Adrenal gland (tissue), 12 donors: ENCODE data around the gene SHBG. TPM values are rescaled to one million over a fixed set of nuclear protein-coding genes. Genes with fewer than 3 reads are reported as not detected.

ENCODE experiments used
- DNase-seq, 7 donors: peaks; one replicate each; pipeline ENCODE4 v3.0.0-alpha.2; 2019 to 2020
- H3K27ac ChIP-seq, 5 donors: fragments of 200-600 bp; sonication (generic) in 4 of 5; 1 replicate in 3 of 5; 2 replicates in 2 of 5; pipeline versions ENCODE4 v1.5.1 to v1.8.0; 2016 to 2020; ENCODE audit warnings: mild to moderate bottlenecking in 1 of 5
- H3K27me3 ChIP-seq: fragments of 200-600 bp; 2 replicates; pipeline ENCODE4 v1.8.0; 2021
- H3K36me3 ChIP-seq, 2 donors: fragments of 200-600 bp; replicated peaks in 1 of 2; 1 replicate in 1 of 2; 2 replicates in 1 of 2; pipeline versions ENCODE4 v1.5.1 to v1.8.0; 2018 to 2022
- H3K4me1 ChIP-seq, 2 donors: fragments of 200-600 bp; replicated peaks in 1 of 2; 1 replicate in 1 of 2; 2 replicates in 1 of 2; pipeline versions ENCODE4 v1.5.1 to v1.8.0; 2018 to 2021
- H3K4me3 ChIP-seq, 4 donors: fragments of 200-600 bp; sonication (generic) in 3 of 4; one replicate each; pipeline ENCODE4 v1.5.1; 2016 to 2018
- H3K9me3 ChIP-seq, 3 donors: fragments of 200-600 bp; sonication (generic) in 1 of 3; replicated peaks in 1 of 3; 1 replicate in 2 of 3; 2 replicates in 1 of 3; pipeline versions ENCODE4 v1.5.1 to v1.8.0; 2016 to 2021
- CTCF ChIP-seq, 6 experiments: fragments of 450-650 bp in 4 of 6; fragments of 200-600 bp in 2 of 6; sonication (generic) in 1 of 6; IDR thresholded peaks; 1 replicate in 5 of 6; 2 replicates in 1 of 6; pipeline versions ENCODE4 v1.5.1 to v1.8.0; 2016 to 2021; ENCODE audit warnings: antibody characterized with exemption in 6 of 6, mild to moderate bottlenecking in 2 of 6, moderate library complexity in 1 of 6
- POLR2A ChIP-seq, 2 donors: fragments of 450-650 bp; IDR thresholded peaks; one replicate each; pipeline ENCODE4 v1.6.1; 2017; ENCODE audit warnings: antibody characterized with exemption in 2 of 2, mild to moderate bottlenecking in 2 of 2, moderate library complexity in 1 of 2
- WGBS, 4 donors: extraction: QIAGEN DNeasy Blood & Tissue Kit in 2 of 4; methylation state at CpG; one replicate each; pipeline versions ENCODE4 v1.1.5 to v1.1.7; 2013 to 2017; 5-methylcytosine and 5-hydroxymethylcytosine counted together
- intact Hi-C, 2 donors: fragments of 100-400 bp; cut with DNase I; formaldehyde crosslinking; loops; one replicate each; pipeline versions ENCODE4 v1.14.1 to v1.15.0; 2022 to 2023
- polyA plus RNA-seq, 3 donors: library from polyadenylated mRNA; stranded (reverse); fragments of 200-250 nt in 2 of 3; fragments of 350-450 nt in 1 of 3; fragmentation: Illumina TruSeq in 1 of 3; extraction: RNeasy Lipid Tissue Mini Kit (QIAGEN cat#74804) in 1 of 3; gene quantifications; one replicate each; pipeline ENCODE4 v1.2.3, GENCODE V29; 2013 to 2014
- total RNA-seq, 9 donors: library from RNA; depleted of rRNA in 4 of 9; stranded (reverse); fragments of >200 nt in 4 of 9; fragments of 120-200 nt in 1 of 9; fragmentation: NEBNext Ultra II Directional in 1 of 9; extraction: Animal tissue kit (Norgen Biotek cat#: 25700) in 1 of 9; gene quantifications; one replicate each; pipeline versions ENCODE4 v1.1.0 to v1.2.4, GENCODE V29; 2013 to 2023
- donor health status: healthy with polysubstance abuse.
- donor health status: Bipolar disorder and iron deficiency.
- donor health status: DM: yes; HTN: yes; CAD: no.
- donor health status: DM: no; HTN: no; CAD: no.
- donor health status: DM: no; HTN: no; CAD: no.
- donor health status: DM: yes; HTN: yes; CAD: no.

SHBG gene
- total and polyA plus RNA-seq, 12 donors: 0.30 to 3.8 (median 1.9) TPM

DNA sequence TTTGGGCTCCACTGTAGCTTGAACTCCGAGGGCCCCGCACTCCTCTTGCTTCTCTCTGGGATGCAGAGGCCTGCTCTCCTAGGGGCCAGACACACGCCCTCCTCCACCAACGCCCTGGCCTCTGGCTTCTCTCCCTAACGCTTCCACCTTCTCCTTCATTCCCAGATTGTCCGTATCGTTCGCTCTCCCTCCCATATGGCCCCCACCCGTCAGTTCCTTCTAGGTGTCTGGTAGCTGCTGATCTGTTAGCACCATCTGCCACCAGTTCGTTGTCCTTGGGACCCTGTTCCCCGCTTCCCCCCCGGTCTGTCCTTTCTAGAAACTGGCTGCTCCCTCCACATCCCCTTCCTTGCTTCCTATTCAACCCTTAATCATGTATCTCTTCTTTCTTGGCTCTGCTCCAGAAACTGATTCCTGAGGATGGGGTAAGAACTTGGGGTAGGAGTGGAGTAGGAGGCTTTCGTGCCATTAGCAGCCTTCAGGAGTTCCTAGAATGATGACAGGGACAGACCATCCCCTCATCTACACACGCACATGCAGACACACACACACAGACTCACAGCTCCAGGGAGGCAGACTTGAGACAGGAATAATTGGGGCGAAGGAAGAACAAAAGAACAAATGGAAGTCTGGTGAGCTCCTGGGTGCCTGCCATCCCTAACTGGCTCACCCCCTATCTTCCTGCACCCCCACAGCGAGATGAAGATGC, 25.1 kb downstream of the SHBG start:
- H3K4me1 ChIP-seq: peaks cover 23 to 30% of the 10 kb centered on the region in 2 donors
- no peak overlapping the region for H3K27ac ChIP-seq
- H3K9me3 ChIP-seq: no peaks in the 10 kb centered on the region
- no peak for DNase-seq
- H3K4me3 ChIP-seq: no peak overlapping the region
- WGBS, 4 donors: 80 to 83% (median 83%) methylated on average over 16 of the region's 16 CpGs
- no peaks in the 10 kb centered on the region for H3K27me3 ChIP-seq
- no peaks in the 10 kb centered on the region for H3K36me3 ChIP-seq
- intact Hi-C loops: no loop called here
- no peak for TF ChIP-seq CTCF (IDR thresholded peaks at IDR 0.05)
- no peak for TF ChIP-seq POLR2A (IDR thresholded peaks at IDR 0.05)

DNA sequence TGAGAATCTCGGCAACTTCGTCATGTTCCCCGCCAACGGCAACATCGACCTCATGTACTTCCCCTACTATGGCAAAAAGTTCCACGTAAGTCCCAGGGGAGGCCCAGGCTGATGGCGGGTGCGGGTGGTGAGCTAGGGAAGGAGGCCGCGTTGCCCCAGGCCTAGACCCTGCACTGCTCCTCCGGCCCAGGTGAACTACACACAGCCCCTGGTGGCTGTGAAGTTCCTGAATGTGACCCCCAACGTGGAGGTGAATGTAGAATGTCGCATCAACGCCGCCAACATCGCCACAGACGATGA, 25.6 kb downstream of the SHBG start:
- no peak for TF ChIP-seq CTCF (IDR thresholded peaks at IDR 0.05)
- no peak for TF ChIP-seq POLR2A (IDR thresholded peaks at IDR 0.05)
- Histone ChIP-seq H3K36me3 (no peaks in the 10 kb centered on the region), H3K27ac (no peak overlapping the region), H3K27me3 (no peaks in the 10 kb centered on the region), H3K4me1 (peaks cover 19 to 25% of the 10 kb centered on the region in 2 donors), H3K4me3 (no peak overlapping the region), H3K9me3 (no peaks in the 10 kb centered on the region)
- intact Hi-C loops: no loop called here
- WGBS, 4 donors: 92 to 96% (median 94%) methylated on average over 16 to 17 of the region's 17 CpGs
- no peak for DNase-seq

- H3K27ac ChIP-seq: peak overlapping the region in 3 of 5 donors; percentile 26 to 37 (median 28)
- no peak overlapping the region for H3K4me3 ChIP-seq
- intact Hi-C loops: no loop called here
- no peaks in the 10 kb centered on the region for H3K36me3 ChIP-seq
- TF ChIP-seq CTCF (IDR thresholded peaks at IDR 0.05) (peak in 2 of 6 experiments; percentile 22 to 39), POLR2A (IDR thresholded peaks at IDR 0.05) (no peak)
- no peaks in the 10 kb centered on the region for H3K27me3 ChIP-seq
- WGBS, 4 donors: 13 to 40% (median 22%) methylated on average over 10 of the region's 10 CpGs
- peaks cover 7 to 11% of the 10 kb centered on the region in 2 donors for H3K4me1 ChIP-seq
- peak; percentile 81 to 94 (median 89) for DNase-seq
- H3K9me3 ChIP-seq: no peaks in the 10 kb centered on the region
These were observed 27.1 kb downstream of the SHBG start for GRCh38 chr17:7656958-7657609.

GRCh38 chr17:7667656-7668406, 37.9 kb downstream of the SHBG start:
- no peak for DNase-seq
- H3K4me1 ChIP-seq: no peaks in the 10 kb centered on the region
- H3K9me3 ChIP-seq: no peaks in the 10 kb centered on the region
- TF ChIP-seq CTCF (IDR thresholded peaks at IDR 0.05) (no peak), POLR2A (IDR thresholded peaks at IDR 0.05) (no peak)
- intact Hi-C loops: no loop called here
- H3K27me3 ChIP-seq: no peaks in the 10 kb centered on the region
- no peak overlapping the region for H3K27ac ChIP-seq
- H3K36me3 ChIP-seq: peaks cover 0 to 41% of the 10 kb centered on the region in 2 donors
- 69 to 91% (median 82%) methylated on average over 4 to 10 of the region's 10 CpGs for WGBS, 4 donors
- H3K4me3 ChIP-seq: no peak overlapping the region
